ENCODE data around the gene ALOX5AP.

Gene ALOX5AP

DNA sequence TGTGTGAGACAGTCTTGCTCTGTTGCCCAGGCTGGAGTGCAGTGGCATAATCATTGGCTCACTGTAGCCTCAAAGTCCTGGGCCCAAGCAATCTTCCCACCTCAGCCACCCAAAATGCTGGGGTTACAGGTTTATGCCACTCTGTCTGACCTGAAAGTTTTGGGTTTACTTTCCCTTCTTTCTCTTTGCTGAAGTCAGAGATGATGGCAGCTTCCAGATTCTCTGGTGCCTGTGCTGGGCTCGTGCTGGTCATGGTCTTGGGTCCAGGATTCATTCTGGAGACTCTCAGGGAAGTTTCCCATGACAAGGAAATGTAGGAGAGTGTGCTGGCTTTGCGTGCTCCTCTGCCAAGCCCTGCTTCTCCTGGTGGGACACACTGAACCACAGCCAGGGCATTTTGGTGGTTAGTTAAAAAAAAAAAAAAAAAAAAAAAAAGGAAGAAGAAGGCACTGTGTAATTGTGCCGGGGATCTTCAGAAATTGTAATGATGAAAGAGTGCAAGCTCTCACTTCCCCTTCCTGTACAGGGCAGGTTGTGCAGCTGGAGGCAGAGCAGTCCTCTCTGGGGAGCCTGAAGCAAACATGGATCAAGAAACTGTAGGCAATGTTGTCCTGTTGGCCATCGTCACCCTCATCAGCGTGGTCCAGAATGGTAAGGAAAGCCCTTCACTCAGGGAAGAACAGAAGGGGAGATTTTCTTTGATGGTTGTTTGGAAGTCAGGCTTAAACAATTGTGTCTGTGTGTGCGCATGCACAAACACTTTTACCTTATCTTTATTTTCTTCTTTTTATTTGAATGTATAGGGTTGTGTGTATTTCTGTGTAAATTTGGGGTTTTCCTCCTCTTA, at the start of gene ALOX5AP:
Gene ALOX5AP (plus strand): TSS at position 519 of the 847 bp plus-strand sequence. CDS start 63 bp downstream, at position 582.
- DNase-seq, result no peak

DNA sequence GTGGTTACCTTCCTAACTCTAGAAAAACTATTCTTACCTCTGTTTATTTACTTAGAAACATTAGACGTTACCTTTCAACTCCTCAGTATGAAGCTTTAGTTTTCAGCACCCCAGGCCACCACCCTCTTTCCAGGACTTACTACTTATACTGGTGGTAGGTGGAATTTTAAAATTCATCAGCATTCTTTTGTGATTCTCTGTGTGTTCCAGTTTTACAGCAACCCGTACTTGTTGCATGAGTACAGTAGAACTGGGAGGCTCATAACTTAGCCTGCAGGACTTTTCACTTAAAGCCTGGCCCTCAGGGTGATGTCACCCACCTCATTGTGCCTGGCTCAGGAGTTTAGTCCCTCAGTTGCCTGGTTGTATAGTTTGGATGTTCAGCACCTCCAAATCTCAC, 49.4 kb upstream of the ALOX5AP start:
- DNase-seq, result no peak

DNA sequence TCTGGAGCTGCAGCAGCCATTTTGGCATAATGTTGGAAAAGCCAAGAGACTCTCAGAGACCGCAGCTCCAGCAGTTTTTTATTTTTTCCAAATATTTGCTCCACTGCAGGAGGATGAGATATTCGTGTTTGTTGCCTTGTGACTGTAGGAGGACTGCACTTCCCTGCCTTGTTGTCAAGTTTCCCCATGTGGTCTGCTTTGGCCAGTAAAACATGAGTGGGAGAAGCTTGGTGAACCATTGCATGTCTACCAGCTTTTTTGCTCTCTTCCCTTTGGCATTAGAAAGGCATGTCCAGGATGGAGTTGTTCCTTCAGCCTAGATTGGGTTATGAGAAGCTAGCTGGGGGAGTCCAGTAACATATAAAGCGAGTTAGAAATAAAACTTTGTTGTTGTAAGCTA, 47.7 kb upstream of the ALOX5AP start:
- DNase-seq, result no peak

DNA sequence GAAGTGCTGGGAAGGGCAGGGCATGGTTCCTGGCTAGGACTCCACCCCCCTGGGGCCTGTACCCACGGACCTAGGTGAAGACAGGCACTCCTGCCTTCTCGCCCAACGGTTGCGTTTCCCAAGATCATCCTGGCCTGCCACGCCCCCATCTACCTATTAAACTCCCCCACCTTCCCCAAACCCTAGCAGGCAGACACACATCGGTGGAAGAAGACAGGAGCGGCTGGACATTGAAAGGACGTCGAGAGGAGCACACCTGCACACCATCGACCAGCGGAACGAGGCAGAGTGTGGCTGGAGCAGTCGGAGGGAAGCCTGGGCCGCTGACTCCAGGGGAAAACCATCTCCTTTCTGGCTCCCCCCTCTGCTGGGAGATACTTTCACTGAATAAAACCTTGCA, 45.6 kb upstream of the ALOX5AP start:
- DNase-seq, result no peak

DNA sequence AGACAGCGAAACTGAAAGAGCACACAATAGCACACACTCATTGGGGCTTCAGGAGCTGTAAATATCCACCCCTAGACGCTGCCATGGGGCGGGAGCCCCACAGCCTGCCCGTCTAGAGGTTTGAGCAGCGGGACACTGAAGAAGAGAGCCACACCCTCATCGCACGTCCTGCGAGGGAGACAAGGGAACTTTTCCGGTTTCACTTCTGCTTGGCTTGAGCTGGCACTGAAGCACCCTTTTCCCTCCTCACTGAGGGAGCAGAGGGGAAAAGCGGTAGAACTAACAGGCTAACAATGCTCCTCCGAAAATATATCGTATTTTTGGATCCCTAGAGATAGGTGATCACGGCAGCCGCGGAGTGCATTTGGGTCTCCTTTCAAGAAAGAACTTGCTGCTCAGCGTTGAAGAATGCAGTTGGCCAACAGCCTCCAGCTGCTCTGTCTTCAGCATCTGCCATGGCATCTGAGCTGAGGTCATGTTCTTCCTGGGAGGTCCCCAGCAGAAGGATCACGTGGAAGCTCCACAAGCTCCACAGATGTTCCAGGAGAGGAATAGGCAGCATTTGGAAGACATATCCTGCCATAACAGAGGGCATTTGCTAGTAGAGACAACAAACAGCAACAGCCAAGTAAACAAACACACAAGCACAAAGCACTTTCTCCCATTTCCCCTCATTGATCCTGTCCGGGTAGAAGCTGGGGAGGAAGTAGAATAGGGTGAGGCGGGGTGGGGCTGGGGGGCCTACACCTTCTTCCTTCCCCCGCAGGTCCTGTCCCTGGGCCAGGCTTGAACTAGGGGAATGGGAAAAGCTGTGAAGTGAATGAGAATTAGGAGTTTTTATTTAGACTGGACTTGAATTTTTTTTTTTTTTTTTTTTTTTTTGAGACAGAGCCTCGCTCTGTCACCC, 44.8 kb upstream of the ALOX5AP start:
- DNase-seq, result peak; percentile 96

- DNase-seq, result no peak
Measured at GRCh38 chr13:30692113-30692512, 43.2 kb upstream of the ALOX5AP start.

DNA sequence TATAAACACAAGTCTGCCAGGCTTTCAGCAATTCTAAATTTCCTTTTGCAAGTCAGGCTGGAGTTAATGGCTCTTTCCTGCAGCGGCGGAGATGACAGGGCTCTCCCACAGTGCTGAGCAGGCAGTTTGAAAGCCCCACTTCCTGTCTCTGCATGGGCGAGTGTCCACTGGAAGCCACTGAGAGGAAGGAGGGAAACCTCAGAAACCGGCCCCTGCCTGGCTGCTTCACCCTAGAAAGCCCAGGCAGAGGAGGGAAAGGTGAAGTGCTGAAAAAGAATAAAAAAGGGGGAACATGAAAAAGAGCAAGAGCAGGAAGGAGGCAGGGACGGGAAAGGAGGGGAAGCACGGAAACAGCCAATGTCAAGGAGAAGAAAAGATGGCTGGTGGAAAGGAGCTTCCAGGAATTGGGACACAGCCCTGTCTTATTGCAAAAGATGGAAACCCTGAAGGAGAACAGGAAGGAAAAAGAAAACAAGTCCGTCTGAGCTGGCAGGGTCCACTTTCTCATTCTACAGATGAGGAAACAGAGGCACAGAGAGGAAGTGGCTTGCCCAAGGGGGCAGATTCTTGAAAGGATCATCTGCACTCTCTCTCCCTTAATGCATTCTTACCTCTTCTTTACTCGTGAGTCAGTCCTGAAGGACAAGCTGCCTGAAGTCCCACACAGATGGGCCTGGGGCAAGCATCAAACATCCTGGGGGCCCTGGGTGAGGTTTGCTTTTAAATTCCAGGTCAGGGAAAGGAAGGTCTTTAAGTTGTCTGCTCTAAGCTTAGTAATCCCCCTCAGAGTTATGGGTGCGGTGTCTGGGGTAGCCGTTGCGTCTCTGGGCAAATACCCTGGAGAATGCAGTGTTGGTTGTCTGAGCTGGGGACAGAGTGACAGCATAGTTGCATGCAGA, 38.8 kb upstream of the ALOX5AP start:
- DNase-seq, result peak; percentile 48

- no peak for DNase-seq
Measured at GRCh38 chr13:30697177-30697953, 38.0 kb upstream of the ALOX5AP start.

DNA sequence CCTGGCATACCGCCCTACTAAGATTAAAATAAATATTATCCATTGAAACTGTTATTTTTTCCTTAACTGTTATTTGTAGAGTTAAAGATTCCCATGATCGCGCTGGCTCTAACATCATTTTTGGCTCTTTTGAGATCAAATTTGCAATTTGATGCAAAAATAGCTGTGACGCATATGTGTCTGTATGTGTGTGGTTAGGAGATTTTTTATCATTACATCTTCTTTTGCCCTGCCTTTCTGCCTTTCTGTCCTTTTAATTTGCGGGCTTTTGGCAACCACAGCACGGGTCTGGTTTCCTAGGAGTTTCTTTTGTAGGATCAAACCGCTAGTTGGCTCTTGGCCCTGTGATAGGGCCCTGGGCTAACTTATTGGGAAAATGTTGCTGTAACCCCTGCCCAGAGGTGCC, 37.3 kb upstream of the ALOX5AP start:
- peak; percentile 81 for DNase-seq

GRCh38 chr13:30698488-30699005, 36.8 kb upstream of the ALOX5AP start:
- DNase-seq, result no peak

DNA sequence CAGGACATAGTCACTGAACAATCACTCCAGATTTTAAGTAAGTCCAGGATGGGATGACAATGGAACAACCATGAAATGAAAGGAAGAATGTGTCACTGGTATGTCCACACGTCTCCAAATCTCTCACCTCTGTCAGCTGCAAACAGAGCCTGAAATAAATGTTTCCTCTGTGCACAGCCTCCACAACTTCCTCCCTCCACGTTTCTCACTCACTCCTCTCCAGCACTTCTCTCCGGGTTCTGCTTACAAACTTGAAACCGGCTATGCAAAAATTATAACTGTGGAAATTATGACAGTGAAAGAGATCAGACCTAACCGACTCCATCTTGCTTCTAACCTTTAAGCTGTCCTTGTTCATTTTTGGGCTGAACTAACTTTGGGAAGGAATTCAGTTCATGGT, 35.0 kb upstream of the ALOX5AP start:
- DNase-seq, result no peak

DNA sequence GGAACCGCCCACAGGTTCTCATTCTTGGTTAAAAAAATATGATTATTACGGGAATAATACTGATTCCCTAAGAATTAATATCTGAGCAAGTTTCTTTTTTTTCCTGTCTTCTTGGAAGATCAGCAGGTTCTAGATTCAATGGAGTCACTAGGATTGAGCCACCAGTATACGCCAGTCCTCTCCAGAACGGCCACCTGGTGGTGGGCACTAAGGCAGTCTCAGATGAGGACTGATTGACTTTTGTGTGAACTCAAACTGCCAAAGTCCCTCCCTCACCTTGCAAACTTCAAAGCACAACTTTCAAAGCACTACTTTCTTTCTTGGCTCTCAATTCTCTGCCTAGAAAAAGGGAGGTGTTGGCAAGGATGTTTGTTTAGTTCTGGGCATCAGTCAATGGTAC, 33.3 kb upstream of the ALOX5AP start:
- DNase-seq, result no peak

DNA sequence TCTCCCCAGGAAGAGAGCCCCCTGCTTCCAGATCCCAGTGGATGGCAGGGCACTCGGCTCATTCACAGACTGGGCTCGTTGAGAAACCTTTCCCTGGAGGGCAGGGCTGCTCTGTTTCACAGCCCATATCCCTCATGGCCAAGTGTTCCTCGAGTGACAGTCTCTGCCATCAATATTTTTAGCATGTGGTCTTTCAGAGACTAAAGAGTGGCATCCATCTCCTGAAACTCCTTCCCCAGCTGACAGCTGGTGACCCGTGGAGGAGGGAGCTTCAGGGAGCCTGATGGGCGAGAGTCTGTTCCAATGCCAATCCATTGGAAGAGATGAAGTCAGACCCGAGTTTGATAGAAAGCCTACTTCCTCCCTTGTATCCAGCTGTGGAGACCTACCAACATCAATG, 30.7 kb upstream of the ALOX5AP start:
- DNase-seq, result no peak

- no peak for DNase-seq
Measured at GRCh38 chr13:30705680-30706079, 29.7 kb upstream of the ALOX5AP start.

DNA sequence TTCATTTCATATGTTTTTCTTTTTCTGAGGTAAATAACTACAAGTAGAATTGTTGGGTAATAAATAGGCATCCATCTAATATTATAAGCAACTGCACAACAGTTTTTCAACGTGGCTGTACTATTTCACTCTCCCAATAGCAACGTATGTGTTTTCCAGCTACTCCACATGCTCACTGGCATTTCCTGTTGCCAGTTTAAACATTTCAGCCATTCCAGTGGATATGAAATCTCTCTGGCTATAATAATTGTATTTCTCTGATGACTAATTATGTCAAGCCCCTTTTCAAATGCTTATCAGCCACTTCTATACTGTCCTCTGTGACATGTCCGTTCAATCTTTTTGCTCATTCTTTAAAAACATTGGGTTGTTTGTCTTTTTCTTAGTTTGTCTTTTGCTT, 26.8 kb upstream of the ALOX5AP start:
- peak; percentile 73 for DNase-seq

GRCh38 chr13:30710442-30710841, 24.9 kb upstream of the ALOX5AP start:
- DNase-seq, result no peak

GRCh38 chr13:30711375-30711774, 24.0 kb upstream of the ALOX5AP start:
- DNase-seq, result no peak

DNA sequence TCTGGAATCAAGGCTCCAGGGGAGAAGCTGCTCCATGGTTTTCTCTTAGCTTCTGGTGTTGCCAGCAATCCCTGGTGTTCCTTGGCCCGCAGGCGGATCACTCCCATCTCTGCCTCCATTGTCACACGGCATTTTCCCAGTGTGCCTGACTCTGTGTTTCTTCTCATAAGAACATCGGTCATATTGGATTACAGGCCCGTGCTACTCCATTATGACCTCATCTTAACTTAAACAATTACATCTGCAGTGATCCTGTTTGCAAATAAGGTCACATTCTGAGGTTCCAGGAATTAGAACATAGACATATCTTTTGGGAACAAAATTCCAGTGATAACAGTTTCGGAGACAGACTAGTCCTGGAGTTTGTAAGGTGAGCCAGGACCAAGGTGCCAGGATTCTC, 23.5 kb upstream of the ALOX5AP start:
- no peak for DNase-seq

DNA sequence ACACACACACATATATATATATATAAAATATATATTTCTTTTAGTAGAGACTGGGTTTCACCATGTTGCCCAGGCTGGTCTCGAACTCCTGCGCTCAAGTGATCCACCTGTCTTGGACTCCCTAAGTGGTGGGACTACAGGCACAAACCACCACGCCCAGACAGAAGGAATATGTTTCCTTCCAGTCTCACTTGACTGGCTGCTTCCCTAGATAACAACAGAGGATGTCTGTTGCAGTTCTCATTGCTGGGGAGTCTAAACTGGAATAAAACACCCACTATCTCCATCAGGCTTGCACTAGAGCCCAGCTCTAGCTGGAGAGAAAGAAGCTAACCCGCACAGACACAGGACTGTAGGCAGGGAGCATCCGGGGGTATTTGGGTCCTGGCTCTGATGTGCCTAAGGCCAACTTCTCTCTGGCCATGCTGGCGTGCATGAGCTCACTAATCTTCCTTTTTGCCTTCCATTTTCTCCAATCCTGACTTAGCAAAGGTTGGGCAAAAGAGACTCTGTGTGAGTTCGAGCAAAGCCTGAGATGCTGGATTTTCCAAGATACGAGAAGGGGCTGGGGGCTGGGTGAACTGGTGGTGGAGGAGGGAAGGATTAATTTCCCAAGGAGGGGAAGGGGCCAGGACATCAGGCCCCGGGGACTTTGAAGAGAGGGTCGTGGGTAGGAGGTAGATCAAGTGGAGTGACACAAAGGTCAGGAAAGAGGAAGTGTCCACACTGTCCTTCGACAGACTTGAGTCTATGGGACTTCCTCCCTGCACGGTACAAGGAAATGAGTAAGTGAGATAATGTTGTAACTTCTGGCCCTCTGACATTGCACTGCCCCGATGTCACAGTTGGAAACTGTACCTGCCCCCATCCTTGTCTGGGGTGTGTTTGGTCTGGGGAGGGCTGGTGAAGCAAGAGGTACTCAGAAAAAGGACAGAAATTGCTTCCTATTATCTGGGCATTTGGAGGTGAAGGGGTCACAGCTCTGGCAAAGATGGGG, 22.5 kb upstream of the ALOX5AP start:
- DNase-seq, result no peak

- no peak for DNase-seq
Measured at GRCh38 chr13:30714629-30715371, 20.5 kb upstream of the ALOX5AP start.
